Measurements from ENCODE around the gene TERB1.

TERB1 gene, protein sequence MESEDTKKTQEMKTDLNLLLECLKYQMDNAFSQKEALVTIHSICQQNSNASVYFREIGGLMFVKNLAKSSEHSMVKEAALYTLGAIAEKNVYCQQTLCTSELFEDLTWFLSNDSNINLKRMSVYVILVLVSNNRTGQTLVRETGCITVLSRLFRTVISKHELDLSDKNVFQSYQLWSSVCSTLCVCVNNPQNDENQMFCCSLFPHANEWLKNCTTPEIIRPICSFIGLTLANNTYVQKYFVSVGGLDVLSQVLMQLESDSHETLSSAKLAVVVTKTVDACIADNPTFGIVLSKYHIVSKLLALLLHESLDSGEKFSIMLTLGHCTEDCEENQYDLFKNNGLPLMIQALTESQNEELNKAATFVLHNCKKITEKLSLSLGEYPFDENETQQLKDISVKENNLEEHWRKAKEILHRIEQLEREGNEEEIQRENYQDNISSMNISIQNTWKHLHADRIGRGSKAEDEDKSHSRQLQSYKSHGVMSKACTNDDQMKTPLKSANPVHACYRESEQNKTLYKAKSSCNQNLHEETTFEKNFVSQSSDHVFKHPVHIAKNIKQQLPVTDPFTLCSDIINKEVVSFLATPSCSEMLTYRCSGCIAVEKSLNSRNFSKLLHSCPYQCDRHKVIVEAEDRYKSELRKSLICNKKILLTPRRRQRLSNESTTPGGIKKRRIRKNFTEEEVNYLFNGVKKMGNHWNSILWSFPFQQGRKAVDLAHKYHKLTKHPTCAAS

GRCh38 chr16:66801320-66802105 lies at the start of gene TERB1:
TSS of gene TERB1 (minus strand) at chr16:66801584. CDS start at chr16:66796798, 4,786 bp downstream.
- DNase-seq, result no peak

DNA sequence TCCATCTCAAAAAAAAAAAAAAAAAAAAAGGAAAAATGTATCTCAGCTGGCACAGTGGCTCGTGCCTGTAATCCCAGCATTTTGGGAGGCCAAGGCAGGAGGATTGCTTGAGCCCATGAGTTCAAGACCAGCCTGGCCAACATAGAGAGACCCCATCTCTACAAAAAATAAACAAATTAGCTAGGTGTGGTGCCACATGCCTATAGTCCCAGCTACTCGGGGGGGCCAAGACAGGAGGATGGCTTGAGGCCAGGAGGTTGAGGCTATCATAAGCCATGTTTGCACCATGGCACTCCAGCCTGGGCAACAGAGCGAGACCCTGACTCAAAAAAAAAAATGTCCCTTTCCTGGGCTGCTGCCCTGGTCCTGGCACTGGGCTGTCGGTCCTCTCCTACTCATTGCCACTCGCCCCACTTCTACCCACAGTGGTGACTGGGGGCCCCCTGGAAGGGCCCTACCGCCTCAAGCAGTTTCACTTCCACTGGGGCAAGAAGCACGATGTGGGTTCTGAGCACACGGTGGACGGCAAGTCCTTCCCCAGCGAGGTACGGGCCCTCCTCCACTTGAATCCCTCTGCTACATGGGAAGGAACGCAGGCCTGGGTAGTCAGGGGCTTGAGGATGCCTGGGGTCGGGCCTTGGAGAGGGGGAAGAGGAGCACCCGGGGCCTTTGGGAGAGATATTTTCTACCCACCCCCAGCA lies 48.9 kb upstream of the TERB1 start:
- no peak for DNase-seq

DNA sequence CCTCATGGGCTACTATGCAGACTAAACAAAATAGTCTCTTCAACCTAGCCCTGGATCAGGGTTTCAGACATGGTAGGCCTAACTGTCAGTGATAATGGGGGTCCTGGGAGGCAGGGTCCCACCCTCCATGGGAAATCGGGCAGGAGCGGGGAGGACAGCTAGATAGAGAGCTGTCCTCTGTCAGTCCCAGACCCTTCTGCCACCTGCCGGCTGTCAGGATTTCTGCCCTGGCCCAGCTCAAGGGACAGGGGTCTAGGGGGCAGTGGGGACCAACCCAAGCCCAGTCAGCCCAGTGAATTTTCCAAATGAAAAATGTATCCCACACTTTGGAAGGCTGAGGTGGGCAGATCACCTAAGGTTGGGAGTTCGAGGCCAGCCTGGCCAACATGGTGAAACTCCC lies 48.2 kb upstream of the TERB1 start:
- no peak for DNase-seq

DNA sequence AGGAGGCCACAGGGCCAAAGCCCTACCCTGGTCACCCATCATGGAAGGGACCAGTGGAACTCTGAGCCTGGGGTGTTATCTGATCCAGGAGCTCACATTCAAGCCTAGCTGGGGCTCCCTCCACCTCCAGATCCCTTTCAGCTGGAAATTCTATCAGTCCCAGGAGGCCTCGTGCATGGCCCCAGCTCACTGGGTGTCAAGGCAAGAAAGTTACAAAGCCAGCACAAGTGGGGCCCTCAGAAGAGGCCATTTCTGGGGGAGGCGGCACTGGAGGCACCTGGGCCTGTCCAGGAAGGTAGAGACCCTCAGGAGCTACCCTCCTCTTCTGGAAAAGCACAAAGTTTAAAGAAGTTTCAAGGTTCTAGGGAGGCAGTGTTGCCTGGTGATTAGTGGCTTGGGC lies 47.6 kb upstream of the TERB1 start:
- DNase-seq, result no peak

GRCh38 chr16:66848172-66848571 lies 46.8 kb upstream of the TERB1 start:
- DNase-seq, result no peak

- DNase-seq, result no peak
Measured at GRCh38 chr16:66847533-66848067, 46.2 kb upstream of the TERB1 start.

GRCh38 chr16:66846831-66847230 lies 45.4 kb upstream of the TERB1 start:
- no peak for DNase-seq

DNA sequence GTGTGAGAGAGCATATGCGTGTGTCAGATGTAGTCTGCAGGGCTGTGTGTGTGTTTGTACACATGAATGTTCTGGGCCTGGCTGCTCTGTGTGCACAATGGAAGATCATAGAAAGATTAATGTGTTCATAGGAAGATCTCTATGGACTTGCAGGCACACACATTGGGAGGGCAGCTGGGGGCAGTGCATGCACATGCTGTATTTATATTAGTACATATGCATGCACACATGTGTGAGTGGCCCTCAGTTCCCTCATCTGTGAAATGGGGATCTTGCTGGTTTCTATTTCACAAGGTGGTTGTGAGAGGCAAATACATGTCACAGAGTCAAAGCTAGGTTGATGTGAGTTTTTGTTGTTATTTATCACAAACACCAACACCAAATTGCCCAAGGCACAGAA lies 44.9 kb upstream of the TERB1 start:
- no peak for DNase-seq

GRCh38 chr16:66845791-66846221 lies 44.4 kb upstream of the TERB1 start:
- DNase-seq, result no peak

DNA sequence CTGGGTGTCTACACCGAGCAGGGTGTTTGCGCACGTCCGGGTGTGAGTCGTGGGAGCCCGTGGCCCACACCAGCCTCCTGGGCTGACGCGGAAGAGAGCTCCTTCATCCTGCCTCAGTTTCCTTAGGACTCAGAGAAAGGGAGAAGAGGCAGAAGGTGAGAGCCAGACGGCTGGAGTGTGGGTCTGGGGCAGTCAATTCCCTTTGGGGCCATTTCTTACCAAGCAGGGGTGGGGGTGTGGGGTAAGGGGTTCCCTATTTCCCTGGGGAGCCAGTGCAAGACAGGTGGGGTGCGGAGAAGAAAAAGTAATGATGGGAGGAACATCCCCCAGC lies 43.7 kb upstream of the TERB1 start:
- DNase-seq, result no peak

DNA sequence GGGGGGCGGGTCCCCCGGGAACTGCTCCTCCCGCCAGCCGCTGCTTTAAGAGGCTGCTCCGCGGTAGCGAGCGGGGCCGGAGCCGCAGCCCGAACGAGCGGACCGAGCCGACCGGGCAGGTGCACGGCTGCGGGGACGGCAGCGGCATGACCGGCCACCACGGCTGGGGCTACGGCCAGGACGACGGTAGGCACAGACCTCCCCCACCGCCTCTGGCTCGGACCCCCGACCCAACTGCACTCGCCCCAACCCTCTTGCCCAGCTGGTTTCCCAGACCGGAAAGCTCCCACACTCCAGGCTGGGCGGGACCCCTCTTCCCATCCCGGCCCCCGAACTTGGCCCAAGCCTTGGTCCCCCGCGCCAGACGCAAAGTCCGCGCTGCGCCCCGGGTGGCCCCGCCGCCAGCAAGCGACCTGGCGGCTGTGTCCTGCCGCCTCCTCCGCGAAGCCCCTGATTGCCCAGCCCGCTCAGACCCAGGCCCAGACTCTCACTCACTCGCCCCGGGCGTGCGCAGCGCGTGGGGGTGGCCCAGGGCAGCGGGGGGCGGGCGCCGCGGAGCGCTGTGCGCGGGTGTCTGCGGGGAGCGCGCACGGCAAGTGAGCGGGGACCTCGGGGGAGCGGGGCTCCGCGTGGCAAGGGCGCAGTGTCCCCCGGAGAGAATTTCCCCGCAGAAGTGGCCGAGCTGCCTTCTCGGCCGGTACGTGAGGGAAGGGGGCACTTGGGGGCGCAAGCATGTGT lies 43.1 kb upstream of the TERB1 start, which contains the start of gene CA7:
Gene CA7, plus strand, starts transcription at position 73 of the 738 bp plus-strand sequence. Its CDS starts 74 bp downstream, at position 147.
- DNase-seq, result no peak

DNA sequence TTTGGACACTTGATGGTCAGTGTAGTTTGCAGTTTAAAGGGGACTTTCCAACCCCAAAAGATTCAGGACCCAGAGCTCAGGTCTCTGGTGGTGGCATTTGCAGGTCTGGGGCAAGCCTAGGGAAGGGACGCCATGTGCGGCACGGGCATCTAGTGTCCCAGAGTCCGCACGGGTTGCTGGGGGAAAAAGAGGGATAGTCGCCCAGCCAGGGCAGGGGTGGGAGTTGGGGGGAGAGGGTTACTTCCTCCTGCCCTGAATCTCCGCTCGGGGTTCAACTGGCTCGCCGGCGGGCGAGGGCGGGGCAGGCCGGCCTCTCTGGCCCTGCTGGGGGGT lies 42.6 kb upstream of the TERB1 start:
- no peak for DNase-seq

- no peak for DNase-seq
Measured at GRCh38 chr16:66843191-66843590, 41.8 kb upstream of the TERB1 start.

DNA sequence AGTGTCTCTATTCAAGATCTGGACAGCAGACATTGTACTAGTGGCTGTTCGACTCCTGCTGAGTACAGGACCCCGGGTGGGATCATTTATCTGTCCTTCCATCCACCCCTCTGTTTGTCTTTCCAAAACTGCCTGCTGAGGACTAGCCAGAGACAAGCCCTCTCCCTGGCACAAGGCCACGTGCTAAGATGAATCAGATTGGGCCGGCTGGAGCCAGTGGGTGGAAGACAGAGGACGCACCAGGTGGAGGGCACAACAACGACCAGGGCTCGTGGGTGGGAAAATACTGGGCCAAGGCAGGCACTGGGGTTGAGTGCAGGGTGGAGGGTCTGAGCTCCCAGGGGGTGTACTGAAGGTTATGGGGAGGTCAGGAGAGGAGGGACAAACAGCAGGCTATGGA lies 41.4 kb upstream of the TERB1 start:
- DNase-seq, result no peak

GRCh38 chr16:66841366-66841765 lies 40.0 kb upstream of the TERB1 start:
- no peak for DNase-seq

DNA sequence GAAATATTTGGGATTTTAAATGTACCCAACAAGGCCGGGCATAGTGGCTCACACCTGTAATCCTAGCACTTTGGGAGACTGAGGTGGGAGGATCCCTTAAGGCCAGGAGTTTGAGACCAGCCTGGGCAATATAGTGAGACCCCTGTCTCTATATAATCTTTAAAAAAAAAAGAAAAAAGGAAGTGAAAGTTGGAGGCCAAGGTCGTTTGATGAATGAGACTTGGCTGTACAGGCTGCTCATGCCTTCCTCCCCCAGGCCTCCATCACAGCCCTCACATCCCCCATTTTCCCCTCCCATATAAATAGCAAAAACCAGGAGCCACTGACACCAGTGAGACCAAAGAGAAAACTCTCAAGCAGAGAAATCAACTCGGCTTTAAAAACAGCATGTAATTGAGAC lies 39.5 kb upstream of the TERB1 start:
- no peak for DNase-seq

- no peak for DNase-seq
Measured at GRCh38 chr16:66834746-66835145, 33.4 kb upstream of the TERB1 start.

DNA sequence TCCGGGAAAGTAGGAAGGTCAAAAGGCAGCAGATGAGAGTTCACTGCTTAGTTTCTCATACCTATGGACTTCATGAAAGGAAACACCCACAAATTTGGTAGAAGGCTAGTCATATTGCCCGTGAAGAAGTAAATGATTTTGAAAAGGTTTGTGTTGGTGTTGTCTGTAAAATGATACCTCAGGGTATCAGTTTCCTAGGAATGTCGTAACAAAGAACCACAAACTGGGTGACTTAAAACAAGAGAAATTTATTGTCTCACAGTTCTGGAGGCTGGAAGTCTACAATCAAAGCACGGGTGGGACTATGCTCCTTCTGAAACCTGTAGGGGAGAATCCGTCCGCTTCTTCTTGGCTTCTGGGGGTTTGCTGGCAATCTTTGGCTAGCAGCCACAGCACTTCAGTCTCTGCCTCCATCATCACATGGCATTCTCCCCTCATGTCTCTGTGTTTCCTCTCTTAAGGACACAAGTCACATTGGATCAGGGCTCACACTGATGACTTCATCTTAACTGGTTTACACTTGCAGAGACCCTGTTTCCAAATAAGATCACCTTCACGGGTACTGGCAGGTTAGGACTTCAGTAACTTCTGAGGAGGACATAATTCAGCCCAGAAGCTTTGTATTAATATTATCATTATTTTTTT lies 31.4 kb upstream of the TERB1 start:
- no peak for DNase-seq

GRCh38 chr16:66832190-66832589 lies 30.8 kb upstream of the TERB1 start:
- no peak for DNase-seq

DNA sequence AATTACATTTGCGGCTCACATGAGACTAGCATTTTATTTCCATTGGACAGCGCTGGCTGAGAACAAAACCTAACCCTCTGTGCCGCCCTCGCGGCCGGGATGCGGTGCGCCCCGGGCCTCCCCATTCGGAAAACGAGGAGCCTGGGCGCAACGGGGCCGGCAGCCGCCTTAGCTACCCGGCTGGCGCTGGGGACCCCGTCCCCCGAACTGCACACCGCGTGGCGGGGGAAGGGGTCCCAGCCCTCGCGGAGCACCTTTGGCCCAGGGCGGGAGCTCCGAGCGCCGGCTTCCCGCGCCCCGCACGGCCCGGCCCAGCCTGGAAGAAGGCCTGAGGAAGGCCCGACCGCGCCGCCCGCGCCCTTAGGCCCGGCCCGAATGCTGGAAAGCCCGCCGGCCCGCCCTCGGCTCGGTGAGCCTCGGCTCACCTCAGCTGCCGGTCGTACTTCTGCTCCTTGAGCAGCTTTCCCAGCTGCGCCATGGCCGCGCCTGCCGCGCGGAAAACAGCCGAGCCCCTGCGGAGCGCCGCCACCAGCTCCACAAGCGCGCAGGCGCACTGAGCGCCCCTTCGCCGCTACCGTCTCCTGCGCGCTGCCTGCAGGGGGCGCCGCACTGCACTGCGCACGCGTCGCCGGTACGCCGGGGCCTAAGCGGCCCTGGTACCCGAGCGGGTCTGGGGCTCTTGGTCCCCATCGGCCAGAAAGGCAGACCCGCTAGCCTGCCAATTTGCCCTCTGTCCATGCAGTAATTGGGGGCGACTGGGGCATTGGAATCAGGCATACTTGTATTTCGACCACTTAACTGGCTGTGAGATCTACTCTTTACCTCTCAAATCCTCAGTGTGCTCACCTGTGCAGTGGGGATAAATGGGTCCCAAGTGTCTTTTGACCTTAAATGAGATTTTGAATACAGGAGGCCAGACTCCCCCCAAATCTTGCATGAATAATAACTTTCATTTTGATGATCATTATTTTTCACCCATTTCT lies 29.3 kb upstream of the TERB1 start, which contains the start of gene NAE1:
Gene NAE1, minus strand, starts transcription at position 555 of the 983 bp plus-strand sequence. Its CDS starts 77 bp downstream, at position 478.
- peak; percentile 34 for DNase-seq
